GM18498 (cell line): ENCODE results near the gene ZNF146.
A peak's percentile ranks its signal among the peaks of the same experiment; 100 is the strongest.
"Not testable (repeated sequence)": the region's sequence is repeated elsewhere in the genome, so short reads cannot be mapped to it uniquely, and the experiment has no call there.

Experiments
- ATAC-seq: cut with Tn5 transposase; IDR thresholded peaks from one replicate; pipeline ENCODE4 v1.9.1; 2021; ENCODE audit warnings: mild to moderate bottlenecking, moderate library complexity; ENCODE audit not compliant: unreplicated experiment

ZNF146 gene

GRCh38 chr19:36214386-36215275, at the start of gene ZNF146, which contains the start of gene ZNF565:
TSS of gene ZNF146 (plus strand) at chr19:36215106. CDS start at chr19:36236441, 21,335 bp downstream.
TSS of gene ZNF565 (minus strand) at chr19:36214665. CDS start at chr19:36201985, 12,680 bp downstream.
- ATAC-seq = peak; percentile 92

GRCh38 chr19:36169084-36169760, 45.7 kb upstream of the ZNF146 start:
- ATAC-seq = no peak

- no peak for ATAC-seq
Observed at GRCh38 chr19:36172852-36173251, 42.1 kb upstream of the ZNF146 start.

- not testable (repeated sequence) for ATAC-seq
Observed at GRCh38 chr19:36173846-36174245, 41.1 kb upstream of the ZNF146 start.

- ATAC-seq = not testable (repeated sequence)
Observed at GRCh38 chr19:36179077-36179476, 35.8 kb upstream of the ZNF146 start.

GRCh38 chr19:36182612-36183244, 32.2 kb upstream of the ZNF146 start:
- ATAC-seq = no peak

- ATAC-seq = no peak
Observed at GRCh38 chr19:36183245-36183628, 31.7 kb upstream of the ZNF146 start.

- not testable (repeated sequence) for ATAC-seq
Observed at GRCh38 chr19:36186722-36187121, 28.2 kb upstream of the ZNF146 start.

- no peak for ATAC-seq
Observed at GRCh38 chr19:36196249-36196648, 18.7 kb upstream of the ZNF146 start.

GRCh38 chr19:36198119-36198518, 16.8 kb upstream of the ZNF146 start:
- ATAC-seq = no peak

GRCh38 chr19:36201684-36202083, 13.2 kb upstream of the ZNF146 start:
- ATAC-seq = no peak

- ATAC-seq = no peak
Observed at GRCh38 chr19:36203293-36203692, 11.6 kb upstream of the ZNF146 start.

- no peak for ATAC-seq
Observed at GRCh38 chr19:36207605-36208252, 7.2 kb upstream of the ZNF146 start.

- no peak for ATAC-seq
Observed at GRCh38 chr19:36209372-36209771, 5.5 kb upstream of the ZNF146 start.

- no peak for ATAC-seq
Observed at GRCh38 chr19:36210497-36210896, 4.4 kb upstream of the ZNF146 start.

- ATAC-seq = no peak
Observed at GRCh38 chr19:36212895-36213294, 2.0 kb upstream of the ZNF146 start.

- ATAC-seq = no peak
Observed at GRCh38 chr19:36215276-36216123, 594 bp downstream of the ZNF146 start.

GRCh38 chr19:36221474-36221873, 6.6 kb downstream of the ZNF146 start:
- no peak for ATAC-seq

GRCh38 chr19:36222503-36222902, 7.6 kb downstream of the ZNF146 start:
- ATAC-seq = no peak
